A549 (cell line): Measurements from ENCODE around the gene EIF4EBP3. TPM values are rescaled to one million over a fixed set of nuclear protein-coding genes. Genes with fewer than 3 reads are reported as not detected.

Experiments used
- ATAC-seq, 2 experiments: fragments of 200-7000 bp in 1 of 2; fragments of >200 bp in 1 of 2; cut with Nextera tagmentation in 1 of 2; cut with Tn5 transposase in 1 of 2; 3 replicates each; pipeline versions ENCODE4 v1.8.0 to v1.9.1; 2018 to 2020; ENCODE audit warnings: mild to moderate bottlenecking in 1 of 2, moderate library complexity in 1 of 2
- CTCF ChIA-PET: fragments of 300-600 bp; sonication (Branson Sonifier 250); formaldehyde crosslinking; extraction: SDS; loops from one replicate; lab custom pipeline; 2021; ENCODE audit warnings: antibody characterized with exemption, inconsistent platforms; lab: Yijun Ruan, JAX
- POLR2A ChIA-PET: fragments of 350-600 bp; formaldehyde crosslinking; extraction: SDS; loops from one replicate; lab custom pipeline; 2021; ENCODE audit warnings: antibody characterized with exemption, inconsistent platforms; lab: Yijun Ruan, JAX
- DNase-seq, 2 experiments: peaks; one replicate each; pipeline versions ENCODE4 v3.0.0 to v3.0.0-alpha.2; 2011 to 2016; ENCODE audit warnings: low read depth in 1 of 2, low spot score in 1 of 2
- FAIRE-seq: peaks from 2 replicates; lab custom pipeline; 2011; peaks lifted over from hg19 to GRCh38; lab: Jason Lieb, UNC
- H3K27ac ChIP-seq, 2 experiments: fragments of >200 bp; sonication (Bioruptor Twin); formaldehyde crosslinking; 3 replicates each; pipeline ENCODE4 v1.5.1; 2016 to 2017
- H3K4me1 ChIP-seq: fragments of >200 bp; sonication (Bioruptor Twin); formaldehyde crosslinking; 3 replicates; pipeline ENCODE4 v1.6.1; 2016
- H3K4me2 ChIP-seq: fragments of >200 bp; sonication (Bioruptor Twin); formaldehyde crosslinking; 3 replicates; pipeline ENCODE4 v1.6.1; 2016
- H3K4me3 ChIP-seq: fragments of >200 bp; sonication (Bioruptor Twin); formaldehyde crosslinking; 3 replicates; pipeline ENCODE4 v1.5.1; 2016
- H3K9me3 ChIP-seq: fragments of >200 bp; sonication (Bioruptor Twin); formaldehyde crosslinking; 3 replicates; pipeline ENCODE4 v1.6.1; 2016
- BCL3 ChIP-seq: fragments of >200 bp; sonication (Bioruptor Twin); formaldehyde crosslinking; IDR thresholded peaks from 3 replicates; pipeline ENCODE4 v1.6.1; 2016
- CBX2 ChIP-seq: fragments of 200-600 bp; sonication (generic); IDR thresholded peaks from 2 replicates; pipeline ENCODE4 v1.6.1; 2016; ENCODE audit warnings: low read depth, mild to moderate bottlenecking, borderline replicate concordance
- CBX8 ChIP-seq: fragments of 200-600 bp; sonication (generic); IDR thresholded peaks from 2 replicates; pipeline ENCODE4 v1.6.1; 2016
- CHD2 ChIP-seq: fragments of 150-350 bp; IDR thresholded peaks from 2 replicates; pipeline ENCODE4 v1.6.1; 2014; ENCODE audit warnings: low read length; ENCODE audit not compliant: partially characterized antibody
- CHD4 ChIP-seq: fragments of 200-600 bp; sonication (generic); IDR thresholded peaks from 2 replicates; pipeline ENCODE4 v1.6.1; 2016; ENCODE audit warnings: antibody characterized with exemption, mild to moderate bottlenecking, borderline replicate concordance
- CTCF ChIP-seq: fragments of >200 bp; sonication (Bioruptor Twin); formaldehyde crosslinking; IDR thresholded peaks from 3 replicates; pipeline ENCODE4 v1.5.1; 2016
- E2F6 ChIP-seq: IDR thresholded peaks from 2 replicates; pipeline ENCODE4 v1.6.1; 2012; ENCODE audit warnings: low read depth, borderline replicate concordance
- EHMT2 ChIP-seq: fragments of 200-600 bp; sonication (generic); IDR thresholded peaks from 2 replicates; pipeline ENCODE4 v1.6.1; 2016; ENCODE audit warnings: antibody characterized with exemption, low read depth, mild to moderate bottlenecking, moderate library complexity
- ELK1 ChIP-seq: fragments of 150-350 bp; IDR thresholded peaks from 2 replicates; pipeline ENCODE4 v1.6.1; 2014; ENCODE audit warnings: low read depth, mild to moderate bottlenecking, low read length
- FOSB ChIP-seq: fragments of 250-450 bp; sonication (Bioruptor Pico); IDR thresholded peaks from 2 replicates; pipeline ENCODE4 v1.5.0; 2020; ENCODE audit warnings: mild to moderate bottlenecking, moderate library complexity
- FOXS1 ChIP-seq: fragments of 250-450 bp; sonication (Bioruptor Pico); IDR thresholded peaks from 2 replicates; pipeline ENCODE4 v1.5.0; 2020; ENCODE audit warnings: mild to moderate bottlenecking, moderate library complexity
- HDAC2 ChIP-seq: fragments of 200-600 bp; sonication (generic); IDR thresholded peaks from 2 replicates; pipeline ENCODE4 v1.6.1; 2016
- HES2 ChIP-seq: fragments of >200 bp; sonication (Bioruptor Twin); formaldehyde crosslinking; IDR thresholded peaks from 2 replicates; pipeline ENCODE4 v1.6.1; 2016
- HOXA7 ChIP-seq: fragments of 250-450 bp; sonication (Bioruptor Pico); IDR thresholded peaks from 2 replicates; pipeline ENCODE4 v1.5.0; 2020; ENCODE audit warnings: mild to moderate bottlenecking, moderate library complexity
- HOXB13 ChIP-seq: fragments of 250-450 bp; sonication (Bioruptor Pico); IDR thresholded peaks from 2 replicates; pipeline ENCODE4 v1.5.0; 2020; ENCODE audit warnings: low read depth, mild to moderate bottlenecking, moderate library complexity
- HOXB5 ChIP-seq: fragments of 250-450 bp; sonication (Bioruptor Pico); IDR thresholded peaks from 2 replicates; pipeline ENCODE4 v1.5.0; 2020; ENCODE audit warnings: mild to moderate bottlenecking, moderate library complexity
- JUN ChIP-seq, 2 experiments: fragments of >200 bp; sonication (Bioruptor Twin); formaldehyde crosslinking; IDR thresholded peaks; 2 replicates in 1 of 2; 3 replicates in 1 of 2; pipeline ENCODE4 v1.6.1; 2016 to 2017
- JUNB ChIP-seq: fragments of >200 bp; sonication (Bioruptor Twin); formaldehyde crosslinking; IDR thresholded peaks from 2 replicates; pipeline ENCODE4 v1.6.1; 2016
- KDM1A ChIP-seq: fragments of 200-600 bp; sonication (generic); IDR thresholded peaks from 2 replicates; pipeline ENCODE4 v1.6.1; 2016; ENCODE audit warnings: low read depth, mild to moderate bottlenecking
- KDM5A ChIP-seq: fragments of 200-600 bp; sonication (generic); IDR thresholded peaks from 2 replicates; pipeline ENCODE4 v1.6.1; 2016; ENCODE audit warnings: antibody characterized with exemption, mild to moderate bottlenecking
- NFE2L2 ChIP-seq: fragments of 150-350 bp; conservative IDR thresholded peaks from 2 replicates; pipeline ENCODE4 v1.6.1; 2014; ENCODE audit warnings: low read length
- NPAS2 ChIP-seq: fragments of 250-450 bp; sonication (Bioruptor Pico); IDR thresholded peaks from 2 replicates; pipeline ENCODE4 v1.8.0; 2022; ENCODE audit warnings: mild to moderate bottlenecking, moderate library complexity, borderline replicate concordance
- NR3C1 ChIP-seq: fragments of >200 bp; sonication (Bioruptor Twin); formaldehyde crosslinking; IDR thresholded peaks from 3 replicates; pipeline ENCODE4 v1.6.1; 2017
- PHF8 ChIP-seq: fragments of 200-600 bp; sonication (generic); IDR thresholded peaks from 2 replicates; pipeline ENCODE4 v1.6.1; 2016; ENCODE audit warnings: low read depth, mild to moderate bottlenecking, antibody characterized with exemption, moderate library complexity, borderline replicate concordance
- POLR2A ChIP-seq: IDR thresholded peaks from 2 replicates; pipeline ENCODE4 v1.6.1; 2012; ENCODE audit warnings: mild to moderate bottlenecking, low read length
- POLR2AphosphoS2 ChIP-seq: conservative IDR thresholded peaks from 2 replicates; pipeline ENCODE4 v1.6.1; 2012; ENCODE audit warnings: low read length, improper control_type of control experiment, inconsistent platforms
- RCOR1 ChIP-seq: fragments of 150-350 bp; IDR thresholded peaks from 2 replicates; pipeline ENCODE4 v1.6.1; 2014; ENCODE audit warnings: antibody characterized with exemption, low read length, low read depth
- RFX5 ChIP-seq: fragments of 450-650 bp; IDR thresholded peaks from 2 replicates; pipeline ENCODE4 v1.7.1; 2014; ENCODE audit warnings: antibody characterized with exemption, mild to moderate bottlenecking, moderate library complexity
- RNF2 ChIP-seq: fragments of 200-600 bp; sonication (generic); IDR thresholded peaks from 2 replicates; pipeline ENCODE4 v1.6.1; 2016; ENCODE audit warnings: low read depth, mild to moderate bottlenecking, antibody characterized with exemption, moderate library complexity, borderline replicate concordance
- USF2 ChIP-seq: fragments of 450-650 bp; IDR thresholded peaks from 2 replicates; pipeline ENCODE4 v1.6.1; 2014; ENCODE audit warnings: antibody characterized with exemption
- ZC3H11A ChIP-seq: fragments of 450-650 bp; IDR thresholded peaks from 2 replicates; pipeline ENCODE4 v1.6.1; 2014; ENCODE audit warnings: antibody characterized with exemption, mild to moderate bottlenecking
- ZSCAN20 ChIP-seq: fragments of 250-450 bp; sonication (Bioruptor Pico); IDR thresholded peaks from 2 replicates; pipeline ENCODE4 v1.8.0; 2022; ENCODE audit warnings: mild to moderate bottlenecking, moderate library complexity
- WGBS: methylation state at CpG from one replicate; pipeline ENCODE4 v1.1.6; 2017; ENCODE audit errors: missing lambda C conversion rate; 5-methylcytosine and 5-hydroxymethylcytosine counted together
- polyA plus RNA-seq, 4 experiments: library from polyadenylated mRNA; depleted of rRNA in 3 of 4; stranded (reverse); fragments of >200 nt; fragmentation: RNase III in 1 of 4; extraction: RNeasy Plus Mini Kit Qiagen cat#74134 plus additional on column Dnase treatment in 1 of 4; gene quantifications; 2 replicates in 3 of 4; 3 replicates in 1 of 4; pipeline ENCODE4 v1.2.3, GENCODE V29; 2011 to 2017

EIF4EBP3 gene
- polyA plus RNA-seq, 2 of the 4 experiments (the other 2 are of a cell fraction) = 0.96 to 2.0 TPM

GRCh38 chr5:140498591-140498990 is 48.9 kb upstream of the EIF4EBP3 start:
- peaks cover 11% of the 10 kb centered on the region; the same call in 2 of the 3 replicates for H3K4me1 ChIP-seq
- H3K9me3 ChIP-seq = no peaks in the 10 kb centered on the region
- ATAC-seq = no peak
- no peak overlapping the region for H3K27ac ChIP-seq
- no peak overlapping the region for H3K4me2 ChIP-seq
- POLR2A ChIA-PET = no interaction called here
- CTCF ChIA-PET = no interaction called here
- WGBS = 91% methylated on average over 1 of the region's 1 CpG
- FAIRE-seq = peak; percentile 67
- DNase-seq = no peak
- H3K4me3 ChIP-seq = no peak overlapping the region
- TF ChIP-seq NPAS2 (no peak), PHF8 (no peak), HES2 (no peak), BCL3 (no peak), NR3C1 (no peak), RNF2 (no peak), HOXB5 (CRISPR knock-in tag) (no peak), POLR2AphosphoS2 (no peak), E2F6 (no peak), FOXS1 (CRISPR knock-in tag) (no peak), CBX2 (no peak), NFE2L2 (no peak), RCOR1 (no peak), RFX5 (no peak), FOSB (no peak), KDM1A (no peak), USF2 (no peak), JUN (IDR thresholded peaks at IDR 0.05) (no peak), HOXB13 (no peak)

- peaks cover 7% of the 10 kb centered on the region; the same call in 2 of the 3 replicates for H3K4me1 ChIP-seq
- no peaks in the 10 kb centered on the region for H3K9me3 ChIP-seq
- no peak for TF ChIP-seq CBX2
- TF ChIP-seq POLR2A = no peak
- TF ChIP-seq, all 56 proteins: peak for 0
- FAIRE-seq (no peak), DNase-seq (no peak), ATAC-seq (no peak)
- no peak overlapping the region for H3K4me2 ChIP-seq
- WGBS = 91% methylated on average over 2 of the region's 2 CpGs
- ChIA-PET CTCF (no interaction called here), POLR2A (no interaction called here)
- H3K27ac ChIP-seq = no peak overlapping the region
- no peak overlapping the region for H3K4me3 ChIP-seq
These were observed 44.6 kb upstream of the EIF4EBP3 start for GRCh38 chr5:140502834-140503233.

- ChIA-PET POLR2A (no interaction called here), CTCF (no interaction called here)
- Histone ChIP-seq H3K4me2 (no peak overlapping the region), H3K27ac (no peak overlapping the region), H3K9me3 (no peaks in the 10 kb centered on the region), H3K4me1 (no peaks in the 10 kb centered on the region), H3K4me3 (no peak overlapping the region)
- TF ChIP-seq CHD2 = no peak
- no peak for TF ChIP-seq CTCF
- TF ChIP-seq HDAC2 = no peak
- TF ChIP-seq ELK1 = no peak
- TF ChIP-seq KDM5A = no peak
- no peak for TF ChIP-seq HOXA7 (CRISPR knock-in tag)
- no peak for TF ChIP-seq EHMT2
- TF ChIP-seq CBX8 = no peak
- no peak for TF ChIP-seq ZSCAN20 (CRISPR knock-in tag)
- TF ChIP-seq POLR2A = no peak
- no peak for TF ChIP-seq FOSB
- TF ChIP-seq RNF2 = no peak
- no peak for TF ChIP-seq ZC3H11A
- TF ChIP-seq CHD4 = no peak
- no peak for TF ChIP-seq JUNB
- no peak for DNase-seq
- WGBS = 92% methylated on average over 4 of the region's 4 CpGs
- no peak for FAIRE-seq
- ATAC-seq = no peak
These were observed 37.6 kb upstream of the EIF4EBP3 start for GRCh38 chr5:140509898-140510297.
